Measurements from ENCODE around the gene RFT1.

GRCh38 chr3:53161820-53162671 is 31.8 kb upstream of the RFT1 start:
- TF ChIP-seq, protein P1, sequence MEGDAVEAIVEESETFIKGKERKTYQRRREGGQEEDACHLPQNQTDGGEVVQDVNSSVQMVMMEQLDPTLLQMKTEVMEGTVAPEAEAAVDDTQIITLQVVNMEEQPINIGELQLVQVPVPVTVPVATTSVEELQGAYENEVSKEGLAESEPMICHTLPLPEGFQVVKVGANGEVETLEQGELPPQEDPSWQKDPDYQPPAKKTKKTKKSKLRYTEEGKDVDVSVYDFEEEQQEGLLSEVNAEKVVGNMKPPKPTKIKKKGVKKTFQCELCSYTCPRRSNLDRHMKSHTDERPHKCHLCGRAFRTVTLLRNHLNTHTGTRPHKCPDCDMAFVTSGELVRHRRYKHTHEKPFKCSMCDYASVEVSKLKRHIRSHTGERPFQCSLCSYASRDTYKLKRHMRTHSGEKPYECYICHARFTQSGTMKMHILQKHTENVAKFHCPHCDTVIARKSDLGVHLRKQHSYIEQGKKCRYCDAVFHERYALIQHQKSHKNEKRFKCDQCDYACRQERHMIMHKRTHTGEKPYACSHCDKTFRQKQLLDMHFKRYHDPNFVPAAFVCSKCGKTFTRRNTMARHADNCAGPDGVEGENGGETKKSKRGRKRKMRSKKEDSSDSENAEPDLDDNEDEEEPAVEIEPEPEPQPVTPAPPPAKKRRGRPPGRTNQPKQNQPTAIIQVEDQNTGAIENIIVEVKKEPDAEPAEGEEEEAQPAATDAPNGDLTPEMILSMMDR (IDR thresholded peaks at IDR 0.05; ENCODE audit: insufficient read depth, low read length, poor library complexity, severe bottlenecking): no peak
- no peak for TF ChIP-seq EZH2phosphoT487 (conservative IDR thresholded peaks at IDR 0.05; ENCODE audit: low read length)
